ENCODE data around the gene FRMD6. TPM values are rescaled to one million over a fixed set of nuclear protein-coding genes. Genes with fewer than 3 reads are reported as not detected.

Gene FRMD6
- total and polyA plus RNA-seq, 9 donors = 19.4 to 41.4 (median 27.1) TPM

- Histone ChIP-seq H3K36me3 (ENCODE audit: control insufficient read depth, insufficient read depth, low read length) (no peaks in the 10 kb centered on the region), H3K9me3 (replicated peaks; ENCODE audit: control insufficient read depth, low read depth, low read length) (no peaks in the 10 kb centered on the region), H3K27ac (ENCODE audit: low read length) (no peak overlapping the region), H3K27me3 (ENCODE audit: control insufficient read depth, insufficient read depth, low read length) (no peaks in the 10 kb centered on the region), H3K4me3 (ENCODE audit: low read length) (no peak overlapping the region), H3K4me1 (ENCODE audit: control insufficient read depth, insufficient read depth, low read length) (peaks cover 9% of the 10 kb centered on the region)
- no peak for DNase-seq
- whole genome bisulfite sequencing (ENCODE audit: insufficient coverage) = no CpG with 5 or more reads among the region's 1 CpG
These were observed 39.3 kb upstream of the FRMD6 start for GRCh38 chr14:51612449-51612848.

- H3K4me1 ChIP-seq (ENCODE audit: control insufficient read depth, insufficient read depth, low read length) = peaks cover 7% of the 10 kb centered on the region
- no peak overlapping the region for H3K4me3 ChIP-seq (ENCODE audit: low read length)
- no peaks in the 10 kb centered on the region for H3K9me3 ChIP-seq (replicated peaks; ENCODE audit: control insufficient read depth, low read depth, low read length)
- H3K27ac ChIP-seq (ENCODE audit: low read length) = no peak overlapping the region
- DNase-seq = peak; percentile 83
- H3K27me3 ChIP-seq (ENCODE audit: control insufficient read depth, insufficient read depth, low read length) = no peaks in the 10 kb centered on the region
- WGBS (ENCODE audit: insufficient coverage) = 51% methylated on average over 3 of the region's 3 CpGs
- H3K36me3 ChIP-seq (ENCODE audit: control insufficient read depth, insufficient read depth, low read length) = no peaks in the 10 kb centered on the region
These were observed 38.3 kb upstream of the FRMD6 start for GRCh38 chr14:51613416-51613815.

- no peaks in the 10 kb centered on the region for H3K9me3 ChIP-seq (replicated peaks; ENCODE audit: control insufficient read depth, low read depth, low read length)
- no peak overlapping the region for H3K4me3 ChIP-seq (ENCODE audit: low read length)
- H3K36me3 ChIP-seq (ENCODE audit: control insufficient read depth, insufficient read depth, low read length) = no peaks in the 10 kb centered on the region
- H3K27ac ChIP-seq (ENCODE audit: low read length) = no peak overlapping the region
- peaks cover 4% of the 10 kb centered on the region for H3K4me1 ChIP-seq (ENCODE audit: control insufficient read depth, insufficient read depth, low read length)
- H3K27me3 ChIP-seq (ENCODE audit: control insufficient read depth, insufficient read depth, low read length) = no peaks in the 10 kb centered on the region
- peak; percentile 40 for DNase-seq
These were observed 37.0 kb upstream of the FRMD6 start for GRCh38 chr14:51614707-51615106.

GRCh38 chr14:51616256-51616655, 35.5 kb upstream of the FRMD6 start:
- Histone ChIP-seq H3K4me3 (ENCODE audit: low read length) (no peak overlapping the region), H3K9me3 (replicated peaks; ENCODE audit: control insufficient read depth, low read depth, low read length) (no peaks in the 10 kb centered on the region), H3K27me3 (ENCODE audit: control insufficient read depth, insufficient read depth, low read length) (no peaks in the 10 kb centered on the region), H3K27ac (ENCODE audit: low read length) (no peak overlapping the region), H3K4me1 (ENCODE audit: control insufficient read depth, insufficient read depth, low read length) (no peaks in the 10 kb centered on the region), H3K36me3 (ENCODE audit: control insufficient read depth, insufficient read depth, low read length) (no peaks in the 10 kb centered on the region)
- 83% methylated on average over 1 of the region's 1 CpG for WGBS (ENCODE audit: insufficient coverage)
- DNase-seq = no peak

- Histone ChIP-seq H3K4me1 (ENCODE audit: control insufficient read depth, insufficient read depth, low read length) (no peaks in the 10 kb centered on the region), H3K36me3 (ENCODE audit: control insufficient read depth, insufficient read depth, low read length) (no peaks in the 10 kb centered on the region), H3K4me3 (ENCODE audit: low read length) (no peak overlapping the region), H3K9me3 (replicated peaks; ENCODE audit: control insufficient read depth, low read depth, low read length) (no peaks in the 10 kb centered on the region), H3K27ac (ENCODE audit: low read length) (no peak overlapping the region), H3K27me3 (ENCODE audit: control insufficient read depth, insufficient read depth, low read length) (no peaks in the 10 kb centered on the region)
- WGBS (ENCODE audit: insufficient coverage) = 50% methylated on average over 1 of the region's 4 CpGs
- DNase-seq = peak; percentile 48
These were observed 34.8 kb upstream of the FRMD6 start for GRCh38 chr14:51616724-51617409.

- WGBS (ENCODE audit: insufficient coverage) = no CpG with 5 or more reads among the region's 4 CpGs
These were observed 32.1 kb upstream of the FRMD6 start for GRCh38 chr14:51619561-51619960.

GRCh38 chr14:51620056-51620455, 31.7 kb upstream of the FRMD6 start:
- Histone ChIP-seq H3K27me3 (ENCODE audit: control insufficient read depth, insufficient read depth, low read length) (no peaks in the 10 kb centered on the region), H3K4me3 (ENCODE audit: low read length) (no peak overlapping the region), H3K27ac (ENCODE audit: low read length) (no peak overlapping the region), H3K4me1 (ENCODE audit: control insufficient read depth, insufficient read depth, low read length) (no peaks in the 10 kb centered on the region), H3K36me3 (ENCODE audit: control insufficient read depth, insufficient read depth, low read length) (no peaks in the 10 kb centered on the region), H3K9me3 (replicated peaks; ENCODE audit: control insufficient read depth, low read depth, low read length) (no peaks in the 10 kb centered on the region)
- WGBS (ENCODE audit: insufficient coverage) = 93% methylated on average over 2 of the region's 2 CpGs
- no peak for DNase-seq

More at GRCh38 chr14:51619561-51619960, 32.1 kb upstream of the FRMD6 start:
- Histone ChIP-seq H3K4me3 (ENCODE audit: low read length) (no peak overlapping the region), H3K4me1 (ENCODE audit: control insufficient read depth, insufficient read depth, low read length) (no peaks in the 10 kb centered on the region), H3K9me3 (replicated peaks; ENCODE audit: control insufficient read depth, low read depth, low read length) (no peaks in the 10 kb centered on the region), H3K27me3 (ENCODE audit: control insufficient read depth, insufficient read depth, low read length) (no peaks in the 10 kb centered on the region), H3K36me3 (ENCODE audit: control insufficient read depth, insufficient read depth, low read length) (no peaks in the 10 kb centered on the region), H3K27ac (ENCODE audit: low read length) (no peak overlapping the region)
- peak; percentile 74 for DNase-seq

- no peaks in the 10 kb centered on the region for H3K4me1 ChIP-seq (ENCODE audit: control insufficient read depth, insufficient read depth, low read length)
- H3K4me3 ChIP-seq (ENCODE audit: low read length) = no peak overlapping the region
- no peaks in the 10 kb centered on the region for H3K9me3 ChIP-seq (replicated peaks; ENCODE audit: control insufficient read depth, low read depth, low read length)
- no CpG with 5 or more reads among the region's 2 CpGs for WGBS (ENCODE audit: insufficient coverage)
- H3K36me3 ChIP-seq (ENCODE audit: control insufficient read depth, insufficient read depth, low read length) = no peaks in the 10 kb centered on the region
- H3K27ac ChIP-seq (ENCODE audit: low read length) = no peak overlapping the region
- no peaks in the 10 kb centered on the region for H3K27me3 ChIP-seq (ENCODE audit: control insufficient read depth, insufficient read depth, low read length)
- DNase-seq = no peak
These were observed 30.1 kb upstream of the FRMD6 start for GRCh38 chr14:51621654-51622053.

- 70% methylated on average over 2 of the region's 2 CpGs for whole genome bisulfite sequencing (ENCODE audit: insufficient coverage)
- H3K4me3 ChIP-seq (ENCODE audit: low read length) = no peak overlapping the region
- DNase-seq = no peak
These were observed 29.3 kb upstream of the FRMD6 start for GRCh38 chr14:51622376-51622775.

GRCh38 chr14:51624955-51625569, 26.6 kb upstream of the FRMD6 start:
- H3K4me1 ChIP-seq (ENCODE audit: control insufficient read depth, insufficient read depth, low read length) = no peaks in the 10 kb centered on the region
- no CpG with 5 or more reads among the region's 1 CpG for WGBS (ENCODE audit: insufficient coverage)

More at GRCh38 chr14:51622376-51622775, 29.3 kb upstream of the FRMD6 start:
- H3K36me3 ChIP-seq (ENCODE audit: control insufficient read depth, insufficient read depth, low read length) = no peaks in the 10 kb centered on the region
- no peaks in the 10 kb centered on the region for H3K27me3 ChIP-seq (ENCODE audit: control insufficient read depth, insufficient read depth, low read length)
- H3K4me1 ChIP-seq (ENCODE audit: control insufficient read depth, insufficient read depth, low read length) = no peaks in the 10 kb centered on the region
- H3K27ac ChIP-seq (ENCODE audit: low read length) = no peak overlapping the region
- no peaks in the 10 kb centered on the region for H3K9me3 ChIP-seq (replicated peaks; ENCODE audit: control insufficient read depth, low read depth, low read length)

More at GRCh38 chr14:51624955-51625569, 26.6 kb upstream of the FRMD6 start:
- DNase-seq = no peak
- Histone ChIP-seq H3K27ac (ENCODE audit: low read length) (no peak overlapping the region), H3K4me3 (ENCODE audit: low read length) (no peak overlapping the region), H3K36me3 (ENCODE audit: control insufficient read depth, insufficient read depth, low read length) (no peaks in the 10 kb centered on the region), H3K9me3 (replicated peaks; ENCODE audit: control insufficient read depth, low read depth, low read length) (no peaks in the 10 kb centered on the region), H3K27me3 (ENCODE audit: control insufficient read depth, insufficient read depth, low read length) (no peaks in the 10 kb centered on the region)
